GM18505 (cell line): Measurements from ENCODE around the gene DHPS.
"Not testable (repeated sequence)": the region's sequence is repeated elsewhere in the genome, so short reads cannot be mapped to it uniquely, and the experiment has no call there.

Experiments used
- ATAC-seq: cut with Tn5 transposase; IDR thresholded peaks from one replicate; pipeline ENCODE4 v1.9.1; 2021; ENCODE audit not compliant: unreplicated experiment
- POLR2A ChIP-seq: IDR thresholded peaks from 4 replicates; pipeline ENCODE4 v1.6.1; 2011; ENCODE audit warnings: borderline replicate concordance; ENCODE audit not compliant: insufficient read depth, insufficient read length; ENCODE audit errors: extremely low read depth

Gene DHPS

GRCh38 chr19:12657966-12658365 is 23.7 kb downstream of the DHPS start:
- ATAC-seq: no peak
- no peak for TF ChIP-seq POLR2A

- no peak for ATAC-seq
- no peak for TF ChIP-seq POLR2A
These were observed 24.6 kb downstream of the DHPS start for GRCh38 chr19:12656899-12657571.

- no peak for ATAC-seq
- TF ChIP-seq POLR2A: no peak
These were observed 26.1 kb downstream of the DHPS start for GRCh38 chr19:12655546-12655945.

GRCh38 chr19:12652219-12652618 is 29.5 kb downstream of the DHPS start:
- no peak for TF ChIP-seq POLR2A
- no peak for ATAC-seq

GRCh38 chr19:12649941-12650340 is 31.7 kb downstream of the DHPS start:
- no peak for ATAC-seq
- no peak for TF ChIP-seq POLR2A

- TF ChIP-seq POLR2A: no peak
These were observed 33.6 kb downstream of the DHPS start for GRCh38 chr19:12648088-12648487.

GRCh38 chr19:12647490-12648071 is 34.1 kb downstream of the DHPS start:
- no peak for TF ChIP-seq POLR2A
- ATAC-seq: no peak

More at GRCh38 chr19:12648088-12648487, 33.6 kb downstream of the DHPS start:
- ATAC-seq: no peak

GRCh38 chr19:12647047-12647446 is 34.6 kb downstream of the DHPS start:
- no peak for TF ChIP-seq POLR2A
- ATAC-seq: no peak

- no peak for TF ChIP-seq POLR2A
- ATAC-seq: no peak
These were observed 35.1 kb downstream of the DHPS start for GRCh38 chr19:12646551-12646950.

- ATAC-seq: not testable (repeated sequence)
These were observed 38.0 kb downstream of the DHPS start for GRCh38 chr19:12643716-12644115.

- no peak for TF ChIP-seq POLR2A
- no peak for ATAC-seq
These were observed 39.2 kb downstream of the DHPS start for GRCh38 chr19:12642506-12642905.

GRCh38 chr19:12641456-12641855 is 40.2 kb downstream of the DHPS start:
- no peak for TF ChIP-seq POLR2A
- ATAC-seq: no peak

GRCh38 chr19:12639901-12640613 is 41.6 kb downstream of the DHPS start:
- ATAC-seq: no peak
- TF ChIP-seq POLR2A: no peak

- no peak for TF ChIP-seq POLR2A
- no peak for ATAC-seq
These were observed 43.0 kb downstream of the DHPS start for GRCh38 chr19:12638611-12639182.
